Smooth muscle cell (in vitro differentiated cells): ENCODE measurements around the gene PWWP2B. TPM values are rescaled to one million over a fixed set of nuclear protein-coding genes. Genes with fewer than 3 reads are reported as not detected.
A peak's percentile ranks its signal among the peaks of the same experiment; 100 is the strongest.

Source experiments
- DNase-seq: peaks from one replicate; lab custom pipeline; 2025; ENCODE audit not compliant: unreplicated experiment; lab: John Stamatoyannopoulos, UW
- H2AFZ ChIP-seq: fragments of 200-600 bp; sonication (generic); 2 replicates; pipeline ENCODE4 v1.6.0; 2016; ENCODE audit warnings: antibody characterized with exemption, low read depth, mild to moderate bottlenecking
- H3F3A ChIP-seq: fragments of 200-600 bp; sonication (generic); 2 replicates; pipeline ENCODE4 v1.6.0; 2017; ENCODE audit warnings: antibody characterized with exemption, low read depth
- H3K27ac ChIP-seq: fragments of 200-600 bp; sonication (generic); 2 replicates; pipeline ENCODE4 v1.5.1; 2016; ENCODE audit warnings: low read depth, mild to moderate bottlenecking
- H3K27me3 ChIP-seq: fragments of 200-600 bp; sonication (generic); 2 replicates; pipeline ENCODE4 v1.6.1; 2016; ENCODE audit warnings: low read depth, mild to moderate bottlenecking
- H3K36me3 ChIP-seq: fragments of 200-600 bp; sonication (generic); 2 replicates; pipeline ENCODE4 v1.5.1; 2016; ENCODE audit warnings: low read depth
- H3K4me1 ChIP-seq: fragments of 200-600 bp; sonication (generic); 2 replicates; pipeline ENCODE4 v1.5.1; 2016; ENCODE audit warnings: low read depth
- H3K4me2 ChIP-seq: fragments of 200-600 bp; sonication (generic); 2 replicates; pipeline ENCODE4 v1.6.0; 2016; ENCODE audit warnings: mild to moderate bottlenecking
- H3K4me3 ChIP-seq: fragments of 200-600 bp; sonication (generic); 2 replicates; pipeline ENCODE4 v1.5.1; 2016; ENCODE audit warnings: mild to moderate bottlenecking
- H3K79me2 ChIP-seq: fragments of 200-600 bp; sonication (generic); 2 replicates; pipeline ENCODE4 v1.6.0; 2016; ENCODE audit warnings: low read depth, mild to moderate bottlenecking
- H3K9ac ChIP-seq: fragments of 200-600 bp; sonication (generic); 2 replicates; pipeline ENCODE4 v1.6.0; 2016; ENCODE audit warnings: low read depth
- H3K9me3 ChIP-seq: fragments of 200-600 bp; sonication (generic); replicated peaks from 2 replicates; pipeline ENCODE4 v1.5.1; 2016; ENCODE audit warnings: low read depth
- H4K20me1 ChIP-seq: fragments of 200-600 bp; sonication (generic); 2 replicates; pipeline ENCODE4 v1.6.0; 2016; ENCODE audit warnings: low read depth
- CTCF ChIP-seq: fragments of 200-600 bp; sonication (generic); IDR thresholded peaks from 2 replicates; pipeline ENCODE4 v1.5.1; 2017; ENCODE audit warnings: borderline replicate concordance, mild to moderate bottlenecking, antibody characterized with exemption; ENCODE audit not compliant: insufficient read depth, poor library complexity, severe bottlenecking
- WGBS: methylation state at CpG from one replicate; pipeline ENCODE4 v1.1.7; 2016; ENCODE audit warnings: low lambda C conversion rate; 5-methylcytosine and 5-hydroxymethylcytosine counted together
- polyA plus RNA-seq: library from polyadenylated mRNA; unstranded; fragments of >200 nt; fragmentation: Nextera tagmentation; extraction: Ambion mirVana; gene quantifications from 2 replicates; pipeline ENCODE4 v1.2.1, GENCODE V29; 2016
- total RNA-seq: library from RNA; depleted of rRNA; stranded (reverse); fragments of >200 nt; gene quantifications from 2 replicates; pipeline ENCODE4 v1.2.3, GENCODE V29; 2014

The PWWP2B gene
- total and polyA plus RNA-seq, 2 experiments from 2014 or later = 8.3 to 13.2 TPM

DNA sequence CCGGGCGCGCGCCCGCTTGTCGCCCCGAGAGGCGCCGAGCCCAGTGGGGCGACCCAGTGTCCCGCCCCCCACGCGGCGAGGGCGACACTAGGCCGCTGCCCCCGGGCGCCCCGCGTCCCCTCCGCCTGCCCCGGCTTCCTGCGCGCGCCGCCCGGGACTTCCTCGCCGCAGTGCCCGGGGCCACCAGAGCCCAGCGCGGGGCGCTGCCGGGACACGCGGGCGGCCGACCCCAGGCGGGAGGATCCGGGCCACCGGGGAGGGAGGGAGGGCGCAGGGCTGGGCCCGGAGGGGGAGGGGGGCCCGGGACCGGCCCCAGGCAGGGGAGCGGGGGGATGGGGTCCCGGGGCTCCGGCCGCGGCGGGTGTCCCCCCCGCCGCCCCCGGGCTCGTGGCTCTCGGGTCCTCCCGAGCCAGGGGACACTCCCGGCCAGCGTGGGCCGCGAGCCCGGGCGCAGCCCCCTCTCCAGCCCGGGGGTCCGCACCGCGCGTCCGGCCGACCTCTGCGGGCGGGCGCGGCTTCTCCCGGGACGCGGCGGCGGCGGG lies 435 bp upstream of the PWWP2B start:
- DNase-seq = no peak
- H3K9me3 ChIP-seq = no peaks in the 10 kb centered on the region
- WGBS = 1% methylated on average over 12 of the region's 80 CpGs
- no peak overlapping the region for H2AFZ ChIP-seq
- peak; percentile 19 for TF ChIP-seq CTCF
- H3K79me2 ChIP-seq = peaks cover 40% of the 10 kb centered on the region
- H3K36me3 ChIP-seq = no peaks in the 10 kb centered on the region
- H3K4me3 ChIP-seq = peak overlapping the region; percentile 60
- H3K4me1 ChIP-seq = peaks cover 14% of the 10 kb centered on the region
- peak overlapping the region; percentile 73 for H3K9ac ChIP-seq
- peak overlapping the region; percentile 71 for H3K27ac ChIP-seq
- no peaks in the 10 kb centered on the region for H3K27me3 ChIP-seq
- H3F3A ChIP-seq = peaks cover 8% of the 10 kb centered on the region
- peak overlapping the region; percentile 98 for H3K4me2 ChIP-seq
- H4K20me1 ChIP-seq = peaks cover 35% of the 10 kb centered on the region

GRCh38 chr10:132397671-132398565 lies 918 bp downstream of the PWWP2B start:
- Histone ChIP-seq H3K9ac (peak overlapping the region; percentile 94), H2AFZ (peak overlapping the region; percentile 56), H3K27me3 (no peaks in the 10 kb centered on the region), H4K20me1 (peaks cover 46% of the 10 kb centered on the region), H3K79me2 (peaks cover 42% of the 10 kb centered on the region), H3K4me3 (peak overlapping the region; percentile 79), H3K4me1 (peaks cover 14% of the 10 kb centered on the region), H3K9me3 (no peaks in the 10 kb centered on the region), H3K36me3 (no peaks in the 10 kb centered on the region), H3K27ac (peak overlapping the region; percentile 82), H3K4me2 (peak overlapping the region; percentile 93), H3F3A (peaks cover 3% of the 10 kb centered on the region)
- WGBS = 42% methylated on average over 36 of the region's 40 CpGs
- no peak for TF ChIP-seq CTCF
- no peak for DNase-seq

DNA sequence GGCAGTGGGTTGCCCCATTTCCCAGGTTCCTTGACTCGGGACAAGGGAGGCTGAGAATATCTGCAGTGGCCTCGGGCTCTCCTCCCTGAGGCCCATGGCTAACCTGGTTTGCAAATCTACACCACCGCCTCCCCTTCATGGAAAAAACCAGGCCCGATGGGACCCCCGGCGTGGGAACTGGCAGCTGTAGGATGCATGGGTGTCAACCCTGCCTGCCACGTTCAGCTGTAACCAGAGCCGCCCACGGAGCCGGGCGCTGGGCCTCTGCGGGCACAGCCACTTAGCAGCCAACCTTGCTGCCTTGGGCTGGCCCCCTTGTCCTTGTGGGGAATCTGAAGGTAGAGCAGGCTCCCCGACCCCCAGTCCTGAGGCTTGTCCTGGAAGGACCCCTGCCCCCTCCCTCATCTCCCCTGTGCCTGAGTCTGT lies 1.6 kb downstream of the PWWP2B start:
- Histone ChIP-seq H2AFZ (no peak overlapping the region), H4K20me1 (peaks cover 51% of the 10 kb centered on the region), H3K27ac (no peak overlapping the region), H3K79me2 (peaks cover 42% of the 10 kb centered on the region), H3K9me3 (no peaks in the 10 kb centered on the region), H3K4me3 (no peak overlapping the region), H3K9ac (no peak overlapping the region), H3K36me3 (no peaks in the 10 kb centered on the region), H3K4me2 (peak overlapping the region; percentile 93), H3K4me1 (peaks cover 14% of the 10 kb centered on the region), H3F3A (no peaks in the 10 kb centered on the region), H3K27me3 (no peaks in the 10 kb centered on the region)
- no peak for TF ChIP-seq CTCF
- no peak for DNase-seq
- WGBS = 87% methylated on average over 13 of the region's 13 CpGs
